Stimulated activated naive CD8-positive, alpha-beta T cell treated with anti-CD3 and anti-CD28 coated beads, Interleukin-15, Interleukin-2, amounts not matched to agents 100 ng/mL and 50 ng/mL, for 24 hours (primary cell): Measurements from ENCODE around the gene MCCC1.
"Not testable (repeated sequence)": the region's sequence is repeated elsewhere in the genome, so short reads cannot be mapped to it uniquely, and the experiment has no call there.

ENCODE experiments used
- H3K27ac Mint-ChIP-seq: one replicate; pipeline ENCODE4 v1.8.0; 2021; ENCODE audit warnings: mild to moderate bottlenecking, mixed read lengths
- H3K27me3 Mint-ChIP-seq: one replicate; pipeline ENCODE4 v1.8.0; 2021; ENCODE audit warnings: mixed read lengths
- H3K36me3 Mint-ChIP-seq: one replicate; pipeline ENCODE4 v1.8.0; 2021; ENCODE audit warnings: low read depth, mixed read lengths
- H3K4me1 Mint-ChIP-seq: one replicate; pipeline ENCODE4 v1.8.0; 2021; ENCODE audit warnings: low read depth, mixed read lengths
- H3K4me3 Mint-ChIP-seq: one replicate; pipeline ENCODE4 v1.8.0; 2021; ENCODE audit warnings: mild to moderate bottlenecking, mixed read lengths
- H3K9me3 Mint-ChIP-seq: one replicate; pipeline ENCODE4 v1.8.0; 2021; ENCODE audit warnings: mixed read lengths

MCCC1 gene

GRCh38 chr3:183114384-183115178 is 15.3 kb upstream of the MCCC1 start:
- Mint-ChIP-seq H3K9me3 (no peaks in the 10 kb centered on the region), H3K27me3 (peaks cover 7% of the 10 kb centered on the region), H3K4me1 (peaks cover 13% of the 10 kb centered on the region), H3K4me3 (no peak overlapping the region), H3K27ac (no peak overlapping the region), H3K36me3 (no peaks in the 10 kb centered on the region)

GRCh38 chr3:183109847-183110246 is 10.6 kb upstream of the MCCC1 start:
- not testable (repeated sequence) for H3K36me3 Mint-ChIP-seq, H3K27ac Mint-ChIP-seq, H3K4me1 Mint-ChIP-seq, H3K4me3 Mint-ChIP-seq, H3K27me3 Mint-ChIP-seq, H3K9me3 Mint-ChIP-seq

GRCh38 chr3:183108470-183108869 is 9.2 kb upstream of the MCCC1 start:
- H3K9me3 Mint-ChIP-seq: no peaks in the 10 kb centered on the region

GRCh38 chr3:183108001-183108449 is 8.7 kb upstream of the MCCC1 start:
- Mint-ChIP-seq H3K4me1 (no peaks in the 10 kb centered on the region), H3K27me3 (no peaks in the 10 kb centered on the region), H3K36me3 (no peaks in the 10 kb centered on the region), H3K9me3 (no peaks in the 10 kb centered on the region), H3K27ac (no peak overlapping the region), H3K4me3 (no peak overlapping the region)

More at GRCh38 chr3:183108470-183108869, 9.2 kb upstream of the MCCC1 start:
- Mint-ChIP-seq H3K27ac (no peak overlapping the region), H3K27me3 (no peaks in the 10 kb centered on the region), H3K4me1 (no peaks in the 10 kb centered on the region), H3K36me3 (no peaks in the 10 kb centered on the region), H3K4me3 (no peak overlapping the region)

GRCh38 chr3:183107372-183107771 is 8.1 kb upstream of the MCCC1 start:
- H3K36me3 Mint-ChIP-seq, H3K27me3 Mint-ChIP-seq, H3K9me3 Mint-ChIP-seq, H3K4me3 Mint-ChIP-seq, H3K27ac Mint-ChIP-seq, H3K4me1 Mint-ChIP-seq: not testable (repeated sequence)

- H3K36me3 Mint-ChIP-seq: no peaks in the 10 kb centered on the region
- no peaks in the 10 kb centered on the region for H3K4me1 Mint-ChIP-seq
- H3K9me3 Mint-ChIP-seq: no peaks in the 10 kb centered on the region
- H3K27me3 Mint-ChIP-seq: no peaks in the 10 kb centered on the region
- H3K27ac Mint-ChIP-seq: no peak overlapping the region
- no peak overlapping the region for H3K4me3 Mint-ChIP-seq
Observed at GRCh38 chr3:183106635-183107034, 7.3 kb upstream of the MCCC1 start.

- H3K36me3 Mint-ChIP-seq, H3K27me3 Mint-ChIP-seq, H3K4me3 Mint-ChIP-seq, H3K9me3 Mint-ChIP-seq, H3K27ac Mint-ChIP-seq: not testable (repeated sequence)
- H3K4me1 Mint-ChIP-seq: peaks cover 13% of the 10 kb centered on the region
Observed at GRCh38 chr3:183103950-183104349, 4.7 kb upstream of the MCCC1 start.

GRCh38 chr3:183101040-183101439 is 1.7 kb upstream of the MCCC1 start:
- peaks cover 29% of the 10 kb centered on the region for H3K4me1 Mint-ChIP-seq
- not testable (repeated sequence) for H3K9me3 Mint-ChIP-seq, H3K27me3 Mint-ChIP-seq, H3K27ac Mint-ChIP-seq, H3K36me3 Mint-ChIP-seq, H3K4me3 Mint-ChIP-seq

GRCh38 chr3:183100376-183100775 is 1.1 kb upstream of the MCCC1 start:
- no peaks in the 10 kb centered on the region for H3K27me3 Mint-ChIP-seq
- H3K27ac Mint-ChIP-seq: peak overlapping the region; percentile 4
- H3K4me3 Mint-ChIP-seq: no peak overlapping the region
- peaks cover 5% of the 10 kb centered on the region for H3K36me3 Mint-ChIP-seq
- peaks cover 29% of the 10 kb centered on the region for H3K4me1 Mint-ChIP-seq
- no peaks in the 10 kb centered on the region for H3K9me3 Mint-ChIP-seq

- H3K4me3 Mint-ChIP-seq: peak overlapping the region; percentile 97
- no peaks in the 10 kb centered on the region for H3K9me3 Mint-ChIP-seq
- H3K36me3 Mint-ChIP-seq: peaks cover 5% of the 10 kb centered on the region
- H3K27me3 Mint-ChIP-seq: no peaks in the 10 kb centered on the region
- H3K27ac Mint-ChIP-seq: peak overlapping the region; percentile 98
- H3K4me1 Mint-ChIP-seq: peaks cover 30% of the 10 kb centered on the region
Observed at GRCh38 chr3:183099838-183100204, 525 bp upstream of the MCCC1 start.

- Mint-ChIP-seq H3K36me3 (peaks cover 14% of the 10 kb centered on the region), H3K27me3 (no peaks in the 10 kb centered on the region), H3K4me1 (peaks cover 35% of the 10 kb centered on the region), H3K9me3 (no peaks in the 10 kb centered on the region), H3K4me3 (peak overlapping the region; percentile 97), H3K27ac (peak overlapping the region; percentile 98)
Observed at GRCh38 chr3:183098536-183099025, 715 bp downstream of the MCCC1 start.

GRCh38 chr3:183094711-183095110 is 4.6 kb downstream of the MCCC1 start:
- no peaks in the 10 kb centered on the region for H3K9me3 Mint-ChIP-seq
- H3K27ac Mint-ChIP-seq: no peak overlapping the region
- no peaks in the 10 kb centered on the region for H3K27me3 Mint-ChIP-seq
- peaks cover 27% of the 10 kb centered on the region for H3K4me1 Mint-ChIP-seq
- peaks cover 43% of the 10 kb centered on the region for H3K36me3 Mint-ChIP-seq
- H3K4me3 Mint-ChIP-seq: no peak overlapping the region

GRCh38 chr3:183092256-183092655 is 7.0 kb downstream of the MCCC1 start:
- Mint-ChIP-seq H3K4me3 (no peak overlapping the region), H3K9me3 (no peaks in the 10 kb centered on the region), H3K27ac (no peak overlapping the region), H3K27me3 (no peaks in the 10 kb centered on the region), H3K4me1 (peaks cover 7% of the 10 kb centered on the region), H3K36me3 (peaks cover 61% of the 10 kb centered on the region)

- Mint-ChIP-seq H3K27me3 (no peaks in the 10 kb centered on the region), H3K36me3 (peaks cover 72% of the 10 kb centered on the region), H3K4me3 (no peak overlapping the region), H3K27ac (no peak overlapping the region), H3K4me1 (no peaks in the 10 kb centered on the region), H3K9me3 (no peaks in the 10 kb centered on the region)
Observed at GRCh38 chr3:183087184-183087583, 12.1 kb downstream of the MCCC1 start.

- Mint-ChIP-seq H3K36me3 (peaks cover 72% of the 10 kb centered on the region), H3K4me3 (no peak overlapping the region), H3K4me1 (no peaks in the 10 kb centered on the region), H3K27ac (no peak overlapping the region), H3K27me3 (no peaks in the 10 kb centered on the region), H3K9me3 (no peaks in the 10 kb centered on the region)
Observed at GRCh38 chr3:183085634-183086390, 13.5 kb downstream of the MCCC1 start.
